ENCODE results near the gene PDE4B. TPM values are rescaled to one million over a fixed set of nuclear protein-coding genes. Genes with fewer than 3 reads are reported as not detected.

PDE4B gene
- total RNA-seq, 1 donor = 51.0 TPM

DNA sequence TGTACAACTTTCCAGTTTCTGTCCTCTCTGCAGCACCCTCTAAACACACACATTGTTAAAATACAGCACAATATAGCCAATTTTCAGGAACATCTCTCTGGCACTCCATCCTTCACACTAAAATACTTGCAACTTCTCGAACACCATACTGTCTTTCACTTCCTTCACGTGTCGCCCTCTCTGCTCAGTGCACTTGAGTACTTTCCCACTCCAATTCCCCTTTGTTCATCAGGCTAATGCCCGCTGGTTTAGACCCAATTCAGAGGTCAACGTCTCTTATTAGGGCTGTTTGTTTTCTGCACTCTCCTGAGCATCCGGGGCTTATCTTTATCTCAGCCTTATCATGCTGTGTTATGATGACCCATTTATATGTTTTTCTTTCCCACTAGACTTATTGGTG, 503.1 kb downstream of the PDE4B start:
- DNase-seq (ENCODE audit: low read depth) = no peak
- TF ChIP-seq, protein P1, sequence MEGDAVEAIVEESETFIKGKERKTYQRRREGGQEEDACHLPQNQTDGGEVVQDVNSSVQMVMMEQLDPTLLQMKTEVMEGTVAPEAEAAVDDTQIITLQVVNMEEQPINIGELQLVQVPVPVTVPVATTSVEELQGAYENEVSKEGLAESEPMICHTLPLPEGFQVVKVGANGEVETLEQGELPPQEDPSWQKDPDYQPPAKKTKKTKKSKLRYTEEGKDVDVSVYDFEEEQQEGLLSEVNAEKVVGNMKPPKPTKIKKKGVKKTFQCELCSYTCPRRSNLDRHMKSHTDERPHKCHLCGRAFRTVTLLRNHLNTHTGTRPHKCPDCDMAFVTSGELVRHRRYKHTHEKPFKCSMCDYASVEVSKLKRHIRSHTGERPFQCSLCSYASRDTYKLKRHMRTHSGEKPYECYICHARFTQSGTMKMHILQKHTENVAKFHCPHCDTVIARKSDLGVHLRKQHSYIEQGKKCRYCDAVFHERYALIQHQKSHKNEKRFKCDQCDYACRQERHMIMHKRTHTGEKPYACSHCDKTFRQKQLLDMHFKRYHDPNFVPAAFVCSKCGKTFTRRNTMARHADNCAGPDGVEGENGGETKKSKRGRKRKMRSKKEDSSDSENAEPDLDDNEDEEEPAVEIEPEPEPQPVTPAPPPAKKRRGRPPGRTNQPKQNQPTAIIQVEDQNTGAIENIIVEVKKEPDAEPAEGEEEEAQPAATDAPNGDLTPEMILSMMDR (IDR thresholded peaks at IDR 0.05; ENCODE audit: insufficient read depth, low read depth, low read length) = no peak
- H3K4me3 ChIP-seq (ENCODE audit: low read depth, low read length) = no peak overlapping the region

DNA sequence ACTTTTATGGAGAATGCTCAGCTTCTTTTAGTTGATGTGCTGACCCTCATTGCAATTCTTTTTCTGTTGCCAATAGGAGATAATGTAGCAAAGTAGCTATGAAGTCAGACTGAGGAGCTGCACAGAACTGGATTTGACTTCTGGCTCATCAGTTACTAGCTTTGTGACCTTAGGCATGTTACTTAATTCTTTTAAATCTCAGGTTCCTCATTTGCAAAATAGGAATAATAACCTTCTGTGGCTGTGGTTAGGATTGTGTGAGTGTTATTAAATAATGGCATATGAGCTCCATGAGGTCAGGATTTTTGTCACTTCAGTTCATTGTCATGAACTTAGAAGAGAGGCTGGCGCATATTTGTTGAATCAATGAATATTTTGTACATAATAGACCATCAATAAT, 503.7 kb downstream of the PDE4B start:
- H3K4me3 ChIP-seq (ENCODE audit: low read depth, low read length) = no peak overlapping the region
- DNase-seq (ENCODE audit: low read depth) = no peak
- TF ChIP-seq, protein P1 (IDR thresholded peaks at IDR 0.05; ENCODE audit: insufficient read depth, low read depth, low read length) = no peak

- TF ChIP-seq, protein P1 (IDR thresholded peaks at IDR 0.05; ENCODE audit: insufficient read depth, low read depth, low read length) = no peak
- H3K4me3 ChIP-seq (ENCODE audit: low read depth, low read length) = no peak overlapping the region
- DNase-seq (ENCODE audit: low read depth) = no peak
These were observed 504.3 kb downstream of the PDE4B start for GRCh38 chr1:66296951-66297350.

- no peak for DNase-seq (ENCODE audit: low read depth)
- TF ChIP-seq, protein P1 (IDR thresholded peaks at IDR 0.05; ENCODE audit: insufficient read depth, low read depth, low read length) = no peak
- H3K4me3 ChIP-seq (ENCODE audit: low read depth, low read length) = no peak overlapping the region
These were observed 505.8 kb downstream of the PDE4B start for GRCh38 chr1:66298464-66298863.

DNA sequence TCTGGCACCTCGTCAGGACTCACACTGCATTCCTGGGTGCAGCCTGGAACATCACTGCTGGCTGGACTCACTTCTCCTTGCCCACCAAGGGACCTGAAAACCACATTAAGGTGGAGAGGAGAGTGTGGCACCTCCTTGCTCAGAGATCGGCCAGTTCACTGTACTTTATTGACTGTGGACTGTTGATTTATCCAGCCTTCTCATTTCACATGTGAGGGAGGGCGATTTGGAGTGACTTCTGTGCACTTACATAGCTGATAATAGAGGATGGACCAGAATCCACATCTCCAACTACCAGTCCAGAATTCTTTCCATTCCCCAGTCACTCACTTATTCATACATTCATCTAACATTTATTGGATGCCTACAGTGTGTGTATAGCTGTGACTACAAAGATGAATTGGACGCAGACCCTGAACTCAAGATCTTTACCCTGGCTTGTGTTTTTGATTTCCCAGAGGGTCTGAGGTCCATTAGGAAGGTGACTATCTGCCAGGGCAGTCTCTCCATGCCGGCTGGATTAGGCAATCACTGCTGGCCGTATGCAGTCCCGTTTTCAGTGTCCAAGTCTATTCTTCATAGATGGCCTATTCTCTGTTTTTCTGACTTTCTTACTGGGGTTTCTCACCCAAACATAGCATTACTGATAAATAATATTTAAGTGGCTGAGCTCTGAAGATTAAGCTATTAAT, 507.7 kb downstream of the PDE4B start:
- TF ChIP-seq, protein P1 (IDR thresholded peaks at IDR 0.05; ENCODE audit: insufficient read depth, low read depth, low read length) = no peak
- DNase-seq (ENCODE audit: low read depth) = no peak
- no peak overlapping the region for H3K4me3 ChIP-seq (ENCODE audit: low read depth, low read length)

DNA sequence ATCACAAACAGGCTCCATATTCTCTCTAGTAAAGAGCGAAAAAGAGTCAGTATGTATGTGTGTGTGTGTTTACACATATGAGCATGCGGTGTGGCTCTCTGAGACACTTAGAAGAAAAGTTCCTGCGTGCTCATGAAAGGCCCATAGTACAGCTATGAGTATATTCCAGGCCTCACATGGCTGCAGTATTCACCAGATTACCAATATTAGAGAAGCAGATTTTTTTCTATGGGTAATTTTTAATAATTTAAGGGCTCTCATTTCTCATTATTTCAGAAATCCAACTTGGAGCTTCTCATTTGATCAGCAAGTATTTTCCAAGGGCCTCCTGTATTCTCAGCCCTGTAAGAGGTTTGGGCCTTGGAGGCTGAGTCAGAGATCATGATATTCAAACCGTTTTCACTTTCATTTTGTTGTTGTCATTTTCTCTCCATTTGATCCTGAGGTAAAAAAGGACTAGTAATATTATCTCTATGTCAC, 508.3 kb downstream of the PDE4B start:
- TF ChIP-seq, protein P1 (IDR thresholded peaks at IDR 0.05; ENCODE audit: insufficient read depth, low read depth, low read length) = no peak
- DNase-seq (ENCODE audit: low read depth) = peak; percentile 77
- H3K4me3 ChIP-seq (ENCODE audit: low read depth, low read length) = no peak overlapping the region

All from fibroblast of villous mesenchyme (primary cell).